IMR-90 (cell line): Measurements from ENCODE around the gene RPTOR. TPM values are rescaled to one million over a fixed set of nuclear protein-coding genes. Genes with fewer than 3 reads are reported as not detected.

Experiments
- ATAC-seq: fragments of 200-7000 bp; cut with Tn5 transposase; 2 replicates; pipeline ENCODE4 v1.9.1; 2020; ENCODE audit warnings: low read depth, mild to moderate bottlenecking, moderate library complexity
- BruUV-seq: library from RNA; stranded (reverse); fragments of 400-500 nt; replicated peaks from 2 replicates; lab custom pipeline; 2021; lab: Mats Ljungman, UMichigan
- CTCF ChIA-PET: fragments of 300-600 bp; formaldehyde crosslinking; extraction: SDS; loops from one replicate; lab custom pipeline; 2021; ENCODE audit warnings: antibody characterized with exemption; lab: Yijun Ruan, JAX
- POLR2A ChIA-PET: fragments of 300-600 bp; sonication (Branson Sonifier 250); formaldehyde crosslinking; loops from one replicate; lab custom pipeline; 2022; ENCODE audit warnings: antibody characterized with exemption; ENCODE audit not compliant: unreplicated experiment; lab: Charles Lee
- DNase-seq: peaks from one replicate; pipeline ENCODE4 v3.0.0; 2013
- H2AFZ ChIP-seq: replicated peaks from 2 replicates; pipeline ENCODE3; 2013; ENCODE audit warnings: low read length, mild to moderate bottlenecking; ENCODE audit not compliant: poor library complexity
- H2AK5ac ChIP-seq: 2 replicates; pipeline ENCODE4 v1.6.1; 2013; ENCODE audit warnings: low read depth, low read length, inconsistent platforms
- H2AK9ac ChIP-seq: replicated peaks from 2 replicates; pipeline ENCODE3; 2013; ENCODE audit warnings: mild to moderate bottlenecking, low read depth, low read length, moderate library complexity; ENCODE audit not compliant: poor library complexity
- H2BK120ac ChIP-seq: 2 replicates; pipeline ENCODE4 v1.6.1; 2013; ENCODE audit warnings: low read depth, low read length, inconsistent platforms
- H2BK15ac ChIP-seq: 3 replicates; pipeline ENCODE4 v1.6.1; 2013; ENCODE audit warnings: low read depth, low read length, inconsistent platforms
- H2BK20ac ChIP-seq: 2 replicates; pipeline ENCODE4 v1.6.1; 2013; ENCODE audit warnings: low read depth, mild to moderate bottlenecking, inconsistent platforms, low read length, moderate library complexity
- H2BK5ac ChIP-seq: 2 replicates; pipeline ENCODE4 v1.6.1; 2013; ENCODE audit warnings: mild to moderate bottlenecking, low read depth, low read length, inconsistent platforms; ENCODE audit not compliant: poor library complexity, severe bottlenecking
- H3K14ac ChIP-seq: replicated peaks from 2 replicates; pipeline ENCODE4 v1.6.1; 2013; ENCODE audit warnings: low read depth, low read length, inconsistent platforms
- H3K18ac ChIP-seq: 2 replicates; pipeline ENCODE4 v1.6.1; 2013; ENCODE audit warnings: low read depth, low read length, control low read depth
- H3K23ac ChIP-seq: 2 replicates; pipeline ENCODE4 v1.6.1; 2013; ENCODE audit warnings: low read depth, low read length, inconsistent platforms
- H3K27ac ChIP-seq: 2 replicates; pipeline ENCODE4 v1.5.1; 2013; ENCODE audit warnings: mild to moderate bottlenecking, control low read depth, low read length; ENCODE audit not compliant: insufficient read depth
- H3K27me3 ChIP-seq: 2 replicates; pipeline ENCODE4 v1.6.1; 2013; ENCODE audit warnings: low read length; ENCODE audit not compliant: control insufficient read depth, insufficient read depth
- H3K36me3 ChIP-seq: 2 replicates; pipeline ENCODE4 v1.6.1; 2013; ENCODE audit warnings: low read length, mixed read lengths; ENCODE audit not compliant: control insufficient read depth, insufficient read depth
- H3K4ac ChIP-seq: 2 replicates; pipeline ENCODE4 v1.6.1; 2013; ENCODE audit warnings: low read depth, low read length, inconsistent platforms
- H3K4me1 ChIP-seq: 2 replicates; pipeline ENCODE4 v1.6.1; 2013; ENCODE audit warnings: low read length, mixed read lengths; ENCODE audit not compliant: control insufficient read depth, insufficient read depth
- H3K4me2 ChIP-seq: 2 replicates; pipeline ENCODE4 v1.6.1; 2013; ENCODE audit warnings: low read depth, mild to moderate bottlenecking, control low read depth, low read length, moderate library complexity
- H3K4me3 ChIP-seq: 2 replicates; pipeline ENCODE4 v1.5.1; 2013; ENCODE audit warnings: low read depth, mild to moderate bottlenecking, control low read depth, low read length, moderate library complexity; ENCODE audit not compliant: insufficient read depth
- H3K56ac ChIP-seq: 2 replicates; pipeline ENCODE4 v1.6.1; 2013; ENCODE audit warnings: low read length, inconsistent platforms; ENCODE audit not compliant: insufficient read depth; ENCODE audit errors: extremely low read depth
- H3K79me1 ChIP-seq, 2 experiments: 2 replicates each; pipeline ENCODE4 v1.6.1; 2013; ENCODE audit warnings: low read length in 2 of 2, inconsistent platforms in 1 of 2, low read depth in 1 of 2
- H3K9ac ChIP-seq: 2 replicates; pipeline ENCODE4 v1.6.1; 2013; ENCODE audit warnings: low read depth, low read length, control low read depth
- H3K9me1 ChIP-seq: 2 replicates; pipeline ENCODE4 v1.6.1; 2013; ENCODE audit warnings: low read length, inconsistent platforms; ENCODE audit not compliant: insufficient read depth
- H3K9me3 ChIP-seq: 2 replicates; pipeline ENCODE4 v1.6.1; 2013; ENCODE audit warnings: low read length; ENCODE audit not compliant: control insufficient read depth, insufficient read depth
- H4K20me1 ChIP-seq: 2 replicates; pipeline ENCODE4 v1.6.1; 2013; ENCODE audit warnings: low read length, inconsistent platforms; ENCODE audit not compliant: insufficient read depth
- H4K5ac ChIP-seq: 2 replicates; pipeline ENCODE4 v1.6.1; 2013; ENCODE audit warnings: mild to moderate bottlenecking, low read depth, low read length, control low read depth
- H4K8ac ChIP-seq, 2 experiments: 2 replicates each; pipeline ENCODE4 v1.6.1; 2013; ENCODE audit warnings: low read depth in 2 of 2, low read length in 2 of 2, control low read depth in 1 of 2, inconsistent platforms in 1 of 2
- H4K91ac ChIP-seq: 2 replicates; pipeline ENCODE4 v1.6.1; 2013; ENCODE audit warnings: low read depth, low read length, inconsistent platforms; ENCODE audit not compliant: insufficient read depth
- BHLHE40 ChIP-seq: fragments of 150-350 bp; IDR thresholded peaks from 2 replicates; pipeline ENCODE4 v1.6.1; 2016; ENCODE audit warnings: mild to moderate bottlenecking, low read depth, low read length
- CEBPB ChIP-seq: IDR thresholded peaks from 2 replicates; pipeline ENCODE4 v1.6.1; 2012; ENCODE audit warnings: low read depth, low read length, improper control_type of control experiment
- CTCF ChIP-seq: conservative IDR thresholded peaks from 2 replicates; pipeline ENCODE4 v1.5.1; 2012; ENCODE audit warnings: mild to moderate bottlenecking, low read depth, low read length, improper control_type of control experiment
- FOS ChIP-seq: fragments of 150-350 bp; IDR thresholded peaks from 2 replicates; pipeline ENCODE4 v1.6.1; 2016; ENCODE audit warnings: low read depth, low read length
- MAZ ChIP-seq: IDR thresholded peaks from 2 replicates; pipeline ENCODE4 v1.6.1; 2012; ENCODE audit warnings: low read depth, mild to moderate bottlenecking, low read length, improper control_type of control experiment, moderate library complexity, borderline replicate concordance
- MXI1 ChIP-seq: IDR thresholded peaks from 2 replicates; pipeline ENCODE4 v1.6.1; 2012; ENCODE audit warnings: low read depth, mild to moderate bottlenecking, low read length, moderate library complexity, borderline replicate concordance
- RAD21 ChIP-seq: IDR thresholded peaks from 2 replicates; pipeline ENCODE4 v1.6.1; 2012; ENCODE audit warnings: low read length, improper control_type of control experiment
- RCOR1 ChIP-seq: IDR thresholded peaks from 2 replicates; pipeline ENCODE4 v1.6.1; 2012; ENCODE audit warnings: mild to moderate bottlenecking, low read length, improper control_type of control experiment; ENCODE audit not compliant: insufficient replicate concordance
- WGBS, 2 experiments: methylation state at CpG; one replicate each; pipeline versions ENCODE4 v1.1.5 to v1.1.7; 2013; ENCODE audit warnings: missing lambda C conversion rate in 2 of 2; ENCODE audit not compliant: insufficient read length in 1 of 2; ENCODE audit errors: extremely low coverage in 2 of 2; 5-methylcytosine and 5-hydroxymethylcytosine counted together
- dilution Hi-C: fragments of 300-500 bp; cut with HindIII; formaldehyde crosslinking; loops from one replicate; pipeline ENCODE4 v1.14.3; 2018; ENCODE audit warnings: low sequenced_read_pairs; ENCODE audit not compliant: unreplicated experiment
- in situ Hi-C: fragments of 300-500 bp; cut with MboI; formaldehyde crosslinking; loops from 3 replicates; pipeline ENCODE4 v1.14.3; 2019; ENCODE audit warnings: low sequenced_read_pairs, inconsistent platforms, mixed read lengths
- intact Hi-C: fragments of 100-400 bp; cut with micrococcal nuclease; formaldehyde crosslinking; loops from 2 replicates; pipeline ENCODE4 v1.10.0; 2022
- polyA plus RNA-seq, 3 experiments: library from polyadenylated mRNA; depleted of rRNA; stranded (reverse); fragments of >200 nt; gene quantifications; 2 replicates each; pipeline ENCODE4 v1.2.3, GENCODE V29; 2012; ENCODE audit warnings: low replicate concordance in 1 of 3
- total RNA-seq: library from RNA; depleted of rRNA; stranded (reverse); fragments of >200 nt; gene quantifications from 2 replicates; pipeline ENCODE4 v1.2.3, GENCODE V29; 2012

RPTOR gene
- total and polyA plus RNA-seq, 2 of the 4 experiments (the other 2 are of a cell fraction) = 10.8 to 14.7 TPM

DNA sequence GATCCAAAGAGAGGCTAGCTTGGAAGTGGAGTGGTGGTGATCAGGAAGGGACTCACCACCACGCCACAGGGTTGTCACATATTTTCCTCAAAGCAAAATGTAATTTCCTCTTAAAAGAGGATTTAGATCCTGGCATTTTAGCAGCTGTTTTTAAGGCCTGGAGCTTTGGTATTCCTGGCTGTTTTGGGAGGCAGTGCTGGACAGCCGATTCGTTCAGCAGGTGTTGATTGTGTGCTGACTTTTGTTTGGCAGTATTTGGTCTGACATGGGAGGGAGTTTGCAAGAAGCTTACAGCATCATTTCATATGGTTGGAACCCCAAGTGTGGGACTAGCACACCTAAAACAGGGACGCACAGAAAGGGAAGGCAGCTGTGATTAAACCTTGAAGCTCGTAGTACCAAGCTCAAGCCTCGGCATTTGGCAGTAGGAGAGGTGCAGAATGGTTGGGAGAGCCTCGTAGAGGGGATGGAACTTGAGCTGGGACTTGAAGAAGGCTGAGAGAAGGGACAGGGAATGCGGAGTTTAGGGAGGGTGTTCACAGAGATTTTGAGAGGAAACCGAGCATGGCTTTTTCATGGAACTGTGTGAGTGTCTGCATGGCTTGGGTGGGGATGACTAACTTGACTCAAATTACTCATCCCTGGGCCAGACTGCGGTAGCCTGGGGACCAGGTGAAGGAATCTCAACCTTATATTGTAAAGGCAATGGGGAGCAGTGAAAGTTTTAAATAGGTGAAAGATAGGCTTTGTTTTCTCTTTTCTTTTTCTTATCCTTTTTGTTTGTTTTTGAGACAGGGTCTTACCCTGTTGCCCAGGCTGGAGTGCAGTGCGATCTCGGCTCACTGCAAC, 52.3 kb downstream of the RPTOR start:
- Histone ChIP-seq H3K4me2 (no peak overlapping the region), H2BK15ac (no peak overlapping the region), H3K4me3 (no peak overlapping the region), H3K9me1 (peaks cover 8% of the 10 kb centered on the region), H3K9ac (no peak overlapping the region), H2AK5ac (no peak overlapping the region; the same call in 1 of the 2 replicates), H3K79me1 (peaks cover 52 to 83% of the 10 kb centered on the region in 2 experiments), H3K56ac (no peak overlapping the region), H4K8ac (no peak overlapping the region), H2BK20ac (no peak overlapping the region), H3K4me1 (peaks cover 5% of the 10 kb centered on the region), H3K27me3 (no peaks in the 10 kb centered on the region), H2BK120ac (no peak overlapping the region), H3K4ac (peak overlapping the region; percentile 50; the same call in 1 of the 2 replicates), H3K18ac (no peak overlapping the region), H4K91ac (0 out of 2 replicates have a peak overlapping the region, but pooled peaks have one; percentile 9), H3K14ac (peak overlapping the region; percentile 35; the same call in 1 of the 2 replicates), H2AK9ac (no peak overlapping the region), H2AFZ (no peak overlapping the region), H2BK5ac (no peak overlapping the region), H3K36me3 (no peaks in the 10 kb centered on the region), H3K27ac (no peak overlapping the region), H3K9me3 (no peaks in the 10 kb centered on the region), H3K23ac (no peak overlapping the region), H4K20me1 (peaks cover 25% of the 10 kb centered on the region), H4K5ac (no peak overlapping the region)
- BruUV-seq = no TSS peak
- CTCF ChIA-PET = no interaction called here
- peak; percentile 36 for DNase-seq
- peak; percentile 27; the same call in 1 of the 2 replicates for ATAC-seq
- intact Hi-C loops (no loop called here), in situ Hi-C loops (no loop called here), dilution Hi-C loops (no loop called here)
- POLR2A ChIA-PET = no interaction called here
- TF ChIP-seq MAZ = no peak
- TF ChIP-seq CEBPB = no peak
- TF ChIP-seq MXI1 = no peak
- TF ChIP-seq FOS = no peak
- TF ChIP-seq RAD21 = no peak
- TF ChIP-seq BHLHE40 = no peak
- TF ChIP-seq CTCF = no peak
- TF ChIP-seq RCOR1 = no peak
- 95% methylated on average over 5 of the region's 12 CpGs; no CpG with 5 or more reads in 1 of the 2 experiments for WGBS, 2 experiments
